NCI-H345 treated with DMSO at 0.1 percent for 48 hours (cell line): Measurements from ENCODE around the gene MTFMT.
A peak's percentile ranks its signal among the peaks of the same experiment; 100 is the strongest.

ENCODE experiments used
- DNase-seq: peaks from one replicate; lab custom pipeline; 2025; ENCODE audit not compliant: unreplicated experiment; lab: John Stamatoyannopoulos, UW

The MTFMT gene

GRCh38 chr15:64989416-64990167 lies 39.8 kb downstream of the MTFMT start, which contains the start of gene SPG21:
Gene SPG21 (minus strand): TSS chr15:64989914. CDS start chr15:64983569, 6,345 bp downstream.
- DNase-seq = peak; percentile 58

- DNase-seq = no peak
These were observed 42.3 kb downstream of the MTFMT start for GRCh38 chr15:64987136-64987535.

- DNase-seq = no peak
These were observed 43.9 kb downstream of the MTFMT start for GRCh38 chr15:64985366-64986033.

GRCh38 chr15:64982472-64982871 lies 47.0 kb downstream of the MTFMT start:
- DNase-seq = no peak

GRCh38 chr15:64981812-64982431 lies 47.5 kb downstream of the MTFMT start:
- no peak for DNase-seq

- DNase-seq = no peak
These were observed 50.2 kb downstream of the MTFMT start for GRCh38 chr15:64979252-64979710.

- no peak for DNase-seq
These were observed 54.0 kb downstream of the MTFMT start for GRCh38 chr15:64975390-64975789.

- DNase-seq = no peak
These were observed 58.7 kb downstream of the MTFMT start for GRCh38 chr15:64970698-64971097.

- no peak for DNase-seq
These were observed 60.0 kb downstream of the MTFMT start for GRCh38 chr15:64969401-64969800.

GRCh38 chr15:64961013-64961412 lies 68.4 kb downstream of the MTFMT start:
- DNase-seq = no peak

GRCh38 chr15:64960153-64960552 lies 69.3 kb downstream of the MTFMT start:
- DNase-seq = no peak

GRCh38 chr15:64959128-64959527 lies 70.3 kb downstream of the MTFMT start:
- no peak for DNase-seq

- DNase-seq = no peak
These were observed 75.0 kb downstream of the MTFMT start for GRCh38 chr15:64954395-64954794.

- DNase-seq = no peak
These were observed 77.5 kb downstream of the MTFMT start for GRCh38 chr15:64951777-64952418.
